ENCODE measurements around the gene RNF114. TPM values are rescaled to one million over a fixed set of nuclear protein-coding genes. Genes with fewer than 3 reads are reported as not detected.

The RNF114 gene
- total and polyA plus RNA-seq, 2 experiments from 2014 or later, result 65.8 to 93.7 TPM

GRCh38 chr20:49979030-49979832, 43.0 kb downstream of the RNF114 start:
- Histone ChIP-seq H3K79me2 (peaks cover 14% of the 10 kb centered on the region), H3K9me2 (replicated peaks; ENCODE audit: insufficient read depth) (no peaks in the 10 kb centered on the region), H3K9me3 (ENCODE audit: low read depth) (no peaks in the 10 kb centered on the region), H2AFZ (peak overlapping the region; percentile 74), H3K4me3 (no peak overlapping the region), H3K4me1 (ENCODE audit: insufficient read depth) (peaks cover 25% of the 10 kb centered on the region), H3K36me3 (replicated peaks; ENCODE audit: insufficient read depth, low read depth) (no peaks in the 10 kb centered on the region), H3K27me3 (no peaks in the 10 kb centered on the region), H3K4me2 (peak overlapping the region; percentile 85), H3K27ac (no peak overlapping the region), H4K20me1 (ENCODE audit: insufficient read depth, poor library complexity, severe bottlenecking) (no peaks in the 10 kb centered on the region)
- WGBS (ENCODE audit: low lambda C conversion rate, missing lambda C conversion rate), result 20% methylated on average over 25 of the region's 37 CpGs
- TF ChIP-seq, protein P1, sequence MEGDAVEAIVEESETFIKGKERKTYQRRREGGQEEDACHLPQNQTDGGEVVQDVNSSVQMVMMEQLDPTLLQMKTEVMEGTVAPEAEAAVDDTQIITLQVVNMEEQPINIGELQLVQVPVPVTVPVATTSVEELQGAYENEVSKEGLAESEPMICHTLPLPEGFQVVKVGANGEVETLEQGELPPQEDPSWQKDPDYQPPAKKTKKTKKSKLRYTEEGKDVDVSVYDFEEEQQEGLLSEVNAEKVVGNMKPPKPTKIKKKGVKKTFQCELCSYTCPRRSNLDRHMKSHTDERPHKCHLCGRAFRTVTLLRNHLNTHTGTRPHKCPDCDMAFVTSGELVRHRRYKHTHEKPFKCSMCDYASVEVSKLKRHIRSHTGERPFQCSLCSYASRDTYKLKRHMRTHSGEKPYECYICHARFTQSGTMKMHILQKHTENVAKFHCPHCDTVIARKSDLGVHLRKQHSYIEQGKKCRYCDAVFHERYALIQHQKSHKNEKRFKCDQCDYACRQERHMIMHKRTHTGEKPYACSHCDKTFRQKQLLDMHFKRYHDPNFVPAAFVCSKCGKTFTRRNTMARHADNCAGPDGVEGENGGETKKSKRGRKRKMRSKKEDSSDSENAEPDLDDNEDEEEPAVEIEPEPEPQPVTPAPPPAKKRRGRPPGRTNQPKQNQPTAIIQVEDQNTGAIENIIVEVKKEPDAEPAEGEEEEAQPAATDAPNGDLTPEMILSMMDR (IDR thresholded peaks at IDR 0.05; ENCODE audit: poor library complexity), result peak; percentile 99
- TF ChIP-seq EZH2 (IDR thresholded peaks at IDR 0.05; ENCODE audit: borderline replicate concordance), result no peak
- peak; percentile 70 for DNase-seq (ENCODE audit: low spot score)

GRCh38 chr20:49980140-49981008, 44.2 kb downstream of the RNF114 start:
- Histone ChIP-seq H3K79me2 (peaks cover 25% of the 10 kb centered on the region), H2AFZ (no peak overlapping the region), H3K4me3 (no peak overlapping the region), H3K27ac (no peak overlapping the region), H3K27me3 (no peaks in the 10 kb centered on the region), H3K4me2 (no peak overlapping the region), H3K4me1 (ENCODE audit: insufficient read depth) (peaks cover 30% of the 10 kb centered on the region), H3K36me3 (replicated peaks; ENCODE audit: insufficient read depth, low read depth) (no peaks in the 10 kb centered on the region), H4K20me1 (ENCODE audit: insufficient read depth, poor library complexity, severe bottlenecking) (peaks cover 7% of the 10 kb centered on the region), H3K9me2 (replicated peaks; ENCODE audit: insufficient read depth) (no peaks in the 10 kb centered on the region), H3K9me3 (ENCODE audit: low read depth) (no peaks in the 10 kb centered on the region)
- DNase-seq (ENCODE audit: low spot score), result no peak
- TF ChIP-seq, protein P1 (IDR thresholded peaks at IDR 0.05; ENCODE audit: poor library complexity), result no peak
- WGBS (ENCODE audit: low lambda C conversion rate, missing lambda C conversion rate), result 70% methylated on average over 11 of the region's 11 CpGs

- H3K27me3 ChIP-seq, result no peaks in the 10 kb centered on the region
- peak overlapping the region; percentile 94 for H3K4me2 ChIP-seq
- no peaks in the 10 kb centered on the region for H3K9me2 ChIP-seq (replicated peaks; ENCODE audit: insufficient read depth)
- peaks cover 35% of the 10 kb centered on the region for H3K79me2 ChIP-seq
- H2AFZ ChIP-seq, result no peak overlapping the region
- H3K4me1 ChIP-seq (ENCODE audit: insufficient read depth), result peaks cover 30% of the 10 kb centered on the region
- H3K4me3 ChIP-seq, result no peak overlapping the region
- no peak overlapping the region for H3K27ac ChIP-seq
- H4K20me1 ChIP-seq (ENCODE audit: insufficient read depth, poor library complexity, severe bottlenecking), result peaks cover 7% of the 10 kb centered on the region
- no peaks in the 10 kb centered on the region for H3K9me3 ChIP-seq (ENCODE audit: low read depth)
- TF ChIP-seq EZH2phosphoT487 (IDR thresholded peaks at IDR 0.05; ENCODE audit: low read depth, severe bottlenecking, unreplicated experiment) (no peak), EZH2 (IDR thresholded peaks at IDR 0.05; ENCODE audit: borderline replicate concordance) (no peak)
- TF ChIP-seq, protein P1 (IDR thresholded peaks at IDR 0.05; ENCODE audit: poor library complexity), result no peak
- H3K36me3 ChIP-seq (replicated peaks; ENCODE audit: insufficient read depth, low read depth), result no peaks in the 10 kb centered on the region
- WGBS (ENCODE audit: low lambda C conversion rate, missing lambda C conversion rate), result 73% methylated on average over 22 of the region's 23 CpGs
- no peak for DNase-seq (ENCODE audit: low spot score)
Observed at GRCh38 chr20:49981218-49982071, 45.2 kb downstream of the RNF114 start.
